Colonic mucosa (tissue), 4 donors: Measurements from ENCODE around the gene NUP210. TPM values are rescaled to one million over a fixed set of nuclear protein-coding genes. Genes with fewer than 3 reads are reported as not detected.

ENCODE experiments used
- DNase-seq: peaks from one replicate; pipeline ENCODE4 v3.0.0-alpha.2; 2020
- H3K27ac ChIP-seq: fragments of 200-600 bp; one replicate; pipeline ENCODE4 v1.8.0; 2021
- H3K27me3 ChIP-seq: fragments of 200-600 bp; one replicate; pipeline ENCODE4 v1.8.0; 2021
- H3K36me3 ChIP-seq: fragments of 200-600 bp; one replicate; pipeline ENCODE4 v1.8.0; 2021
- H3K4me1 ChIP-seq: fragments of 200-600 bp; one replicate; pipeline ENCODE4 v1.8.0; 2021; ENCODE audit warnings: mild to moderate bottlenecking
- H3K4me3 ChIP-seq: fragments of 200-600 bp; one replicate; pipeline ENCODE4 v1.8.0; 2021
- H3K9ac ChIP-seq, 2 donors: one replicate each; pipeline ENCODE4 v1.7.0; 2013; ENCODE audit warnings: control low read depth in 2 of 2, low read depth in 2 of 2, low read length in 2 of 2
- H3K9me3 ChIP-seq: fragments of 200-600 bp; one replicate; pipeline ENCODE4 v1.8.0; 2021
- intact Hi-C: fragments of 100-400 bp; cut with DNase I; formaldehyde crosslinking; loops from one replicate; pipeline ENCODE4 v1.14.1; 2022
- total RNA-seq, 2 donors: library from RNA; stranded (reverse); fragmentation: NEBNext Ultra II Directional in 1 of 2; extraction: Animal tissue kit (Norgen Biotek cat#: 25700) in 1 of 2; gene quantifications; one replicate each; pipeline ENCODE4 v1.2.1, GENCODE V29; 2021
- TF ChIP-seq, protein P1 (sequence below): fragments of 200-600 bp; IDR thresholded peaks from one replicate; pipeline ENCODE4 v1.8.0; 2022; ENCODE audit warnings: antibody characterized with exemption, mild to moderate bottlenecking
- donor health status: healthy.
- donor health status: DM: no; HTN: no; CAD: no.
- donor health status: DM: no; HTN: no; CAD: no.

NUP210 gene
- total RNA-seq, 2 donors from 2014 or later = 7.5 to 23.8 TPM

DNA sequence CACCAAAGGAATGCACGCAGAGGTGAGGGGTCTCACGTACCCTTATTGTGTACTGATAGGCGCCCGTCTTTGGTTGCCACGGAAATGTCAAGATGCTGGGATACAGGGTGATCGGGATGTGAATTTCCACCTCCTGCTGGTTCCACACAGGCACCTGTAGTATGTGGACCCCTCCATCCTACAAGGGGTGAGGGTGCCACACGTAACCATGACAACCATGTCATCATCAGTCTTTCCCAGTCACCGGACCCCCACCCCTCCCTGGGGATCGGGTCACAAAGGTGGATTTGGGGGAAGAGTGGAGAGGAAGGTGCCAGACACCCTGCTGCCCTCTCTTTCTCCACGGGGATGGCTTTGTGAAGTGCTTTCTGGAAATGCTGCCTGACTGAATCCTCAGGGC, 44.7 kb downstream of the NUP210 start:
- no peak overlapping the region for H3K4me3 ChIP-seq
- no peaks in the 10 kb centered on the region for H3K27me3 ChIP-seq
- H3K4me1 ChIP-seq = no peaks in the 10 kb centered on the region
- no peaks in the 10 kb centered on the region for H3K36me3 ChIP-seq
- DNase-seq = no peak
- intact Hi-C loops = no loop called here
- H3K9me3 ChIP-seq = no peaks in the 10 kb centered on the region
- TF ChIP-seq, protein P1, sequence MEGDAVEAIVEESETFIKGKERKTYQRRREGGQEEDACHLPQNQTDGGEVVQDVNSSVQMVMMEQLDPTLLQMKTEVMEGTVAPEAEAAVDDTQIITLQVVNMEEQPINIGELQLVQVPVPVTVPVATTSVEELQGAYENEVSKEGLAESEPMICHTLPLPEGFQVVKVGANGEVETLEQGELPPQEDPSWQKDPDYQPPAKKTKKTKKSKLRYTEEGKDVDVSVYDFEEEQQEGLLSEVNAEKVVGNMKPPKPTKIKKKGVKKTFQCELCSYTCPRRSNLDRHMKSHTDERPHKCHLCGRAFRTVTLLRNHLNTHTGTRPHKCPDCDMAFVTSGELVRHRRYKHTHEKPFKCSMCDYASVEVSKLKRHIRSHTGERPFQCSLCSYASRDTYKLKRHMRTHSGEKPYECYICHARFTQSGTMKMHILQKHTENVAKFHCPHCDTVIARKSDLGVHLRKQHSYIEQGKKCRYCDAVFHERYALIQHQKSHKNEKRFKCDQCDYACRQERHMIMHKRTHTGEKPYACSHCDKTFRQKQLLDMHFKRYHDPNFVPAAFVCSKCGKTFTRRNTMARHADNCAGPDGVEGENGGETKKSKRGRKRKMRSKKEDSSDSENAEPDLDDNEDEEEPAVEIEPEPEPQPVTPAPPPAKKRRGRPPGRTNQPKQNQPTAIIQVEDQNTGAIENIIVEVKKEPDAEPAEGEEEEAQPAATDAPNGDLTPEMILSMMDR = no peak
- no peak overlapping the region for H3K27ac ChIP-seq
- H3K9ac ChIP-seq = no peak overlapping the region

DNA sequence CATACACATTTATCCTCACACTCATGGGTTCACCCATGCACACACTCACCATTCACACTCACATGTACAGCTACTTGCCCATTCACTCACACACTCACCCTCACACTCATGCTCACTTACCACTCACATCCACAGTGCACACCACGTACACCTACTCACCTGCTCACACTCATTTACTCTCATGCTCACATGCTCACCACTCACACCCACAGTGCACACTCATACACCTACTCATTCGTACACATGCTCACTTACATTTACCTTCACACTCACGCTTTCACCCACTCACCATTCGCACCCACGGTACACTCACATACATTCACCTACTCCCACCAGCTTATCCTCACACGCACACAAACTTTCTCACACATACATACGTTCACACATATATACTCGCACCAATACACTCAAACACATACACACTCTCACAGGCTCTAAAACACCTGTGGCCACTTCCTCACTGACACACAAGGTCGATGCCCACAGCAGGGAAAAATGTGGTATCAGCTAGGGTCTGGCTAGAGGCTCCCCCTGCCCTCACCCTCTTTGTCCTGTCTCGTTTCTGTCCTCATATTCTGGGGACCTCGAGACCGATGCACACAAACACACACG, 46.0 kb downstream of the NUP210 start:
- intact Hi-C loops = no loop called here
- TF ChIP-seq, protein P1 = no peak

DNA sequence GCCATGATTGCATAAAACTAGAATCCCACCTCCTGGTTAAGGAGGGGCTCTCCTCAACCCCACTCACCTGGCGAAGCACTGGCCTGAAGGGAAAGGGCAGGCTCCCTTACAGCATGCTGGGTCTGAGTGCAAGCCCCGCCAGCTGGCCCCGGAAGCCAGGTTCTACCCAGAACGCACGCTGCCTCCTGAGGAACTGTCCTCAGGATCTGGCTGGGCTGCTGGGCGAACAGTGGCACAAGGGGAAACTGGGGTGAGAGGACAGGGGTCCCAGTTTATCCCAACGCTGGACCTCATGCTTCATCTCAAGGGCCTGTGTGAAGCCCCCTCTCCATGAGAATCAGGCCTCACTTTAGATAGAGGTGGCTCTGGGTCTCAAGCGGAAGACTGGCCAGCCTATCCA, 47.5 kb downstream of the NUP210 start:
- Histone ChIP-seq H3K4me3 (no peak overlapping the region), H3K4me1 (no peaks in the 10 kb centered on the region), H3K9ac (no peak overlapping the region), H3K36me3 (no peaks in the 10 kb centered on the region), H3K27ac (no peak overlapping the region), H3K27me3 (no peaks in the 10 kb centered on the region), H3K9me3 (no peaks in the 10 kb centered on the region)
- DNase-seq = no peak
- intact Hi-C loops = no loop called here
- TF ChIP-seq, protein P1 = no peak

More for the DNA sequence above, 46.0 kb downstream of the NUP210 start:
- H3K27me3 ChIP-seq = no peaks in the 10 kb centered on the region
- DNase-seq = no peak
- H3K9ac ChIP-seq = no peak overlapping the region
- H3K4me3 ChIP-seq = no peak overlapping the region
- no peaks in the 10 kb centered on the region for H3K4me1 ChIP-seq
- H3K27ac ChIP-seq = no peak overlapping the region
- no peaks in the 10 kb centered on the region for H3K36me3 ChIP-seq
- no peaks in the 10 kb centered on the region for H3K9me3 ChIP-seq

DNA sequence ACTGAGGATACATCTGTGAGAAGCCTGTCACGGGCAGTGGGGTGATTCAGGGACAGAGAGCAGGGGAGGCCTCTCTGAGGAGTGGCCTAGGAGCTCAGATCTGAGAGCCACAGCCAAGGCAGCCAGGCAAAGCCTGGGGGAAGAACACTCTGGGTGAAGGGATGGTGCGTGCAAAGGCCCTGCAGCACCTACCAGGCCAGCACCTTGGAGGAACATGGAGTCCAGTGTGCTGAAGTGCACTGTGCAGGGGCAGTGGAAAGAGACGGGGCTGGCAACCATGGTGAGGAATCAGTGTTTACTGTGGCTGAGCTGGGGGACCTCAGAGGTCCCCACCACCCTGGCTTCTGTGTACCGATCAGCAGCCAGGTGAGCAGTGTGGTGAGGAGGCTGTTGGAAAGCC, 48.0 kb downstream of the NUP210 start:
- no peak for DNase-seq
- intact Hi-C loops = no loop called here
- Histone ChIP-seq H3K4me3 (no peak overlapping the region), H3K9ac (no peak overlapping the region), H3K27me3 (no peaks in the 10 kb centered on the region), H3K4me1 (no peaks in the 10 kb centered on the region), H3K27ac (no peak overlapping the region), H3K9me3 (no peaks in the 10 kb centered on the region), H3K36me3 (no peaks in the 10 kb centered on the region)
- TF ChIP-seq, protein P1 = no peak

DNA sequence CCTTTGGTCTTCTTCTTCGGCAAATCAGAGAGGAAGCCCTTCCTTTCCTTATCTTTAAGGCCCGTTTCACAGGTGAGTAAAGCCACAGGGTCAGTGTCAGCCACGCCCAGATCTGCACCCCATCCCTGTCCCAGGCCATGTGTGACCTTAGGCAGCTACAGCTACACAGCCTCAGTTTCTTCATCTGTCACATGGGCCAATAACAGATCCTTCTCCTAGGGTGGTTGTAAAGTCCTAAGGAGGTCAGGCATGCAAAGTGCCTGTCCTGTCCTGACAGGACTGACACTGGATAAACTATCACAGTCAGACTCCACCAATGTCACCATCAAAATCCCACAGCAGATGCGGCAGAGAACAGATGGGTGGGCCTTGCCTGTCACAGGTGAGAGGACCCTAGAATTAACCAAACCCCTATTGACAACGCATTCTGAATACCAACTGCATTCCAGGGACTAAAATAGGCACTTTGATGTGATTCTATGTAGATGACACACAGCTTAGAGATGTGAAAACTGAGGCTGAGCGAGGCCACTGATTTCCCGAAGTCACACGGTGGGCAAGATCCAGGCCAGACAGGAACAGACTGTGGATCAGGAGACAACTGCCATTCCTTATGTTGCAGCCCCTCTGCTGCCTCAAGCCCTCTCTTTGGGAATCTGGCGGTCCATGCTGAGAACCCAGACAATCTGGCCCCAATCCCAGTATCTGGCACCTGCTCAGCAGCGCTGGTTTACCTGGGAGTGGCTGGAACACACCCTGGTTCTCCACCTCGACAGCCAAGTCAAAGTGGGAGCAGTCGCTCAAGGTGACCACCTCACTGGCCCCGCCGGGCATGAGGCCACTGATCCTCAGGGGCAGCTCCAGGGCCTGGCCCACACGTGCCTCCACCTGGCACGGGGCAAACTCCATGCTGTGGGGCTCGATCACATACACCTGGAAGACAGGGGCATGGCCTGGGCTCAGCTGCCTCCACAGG, 48.7 kb downstream of the NUP210 start:
- no peaks in the 10 kb centered on the region for H3K36me3 ChIP-seq
- no peak overlapping the region for H3K27ac ChIP-seq
- no peak for DNase-seq
- no peaks in the 10 kb centered on the region for H3K27me3 ChIP-seq
- intact Hi-C loops = no loop called here
- no peaks in the 10 kb centered on the region for H3K4me1 ChIP-seq
- H3K4me3 ChIP-seq = no peak overlapping the region
- TF ChIP-seq, protein P1 = no peak
- no peaks in the 10 kb centered on the region for H3K9me3 ChIP-seq
- no peak overlapping the region for H3K9ac ChIP-seq
